A673 (cell line): ENCODE data around the gene AGPAT3. TPM values are rescaled to one million over a fixed set of nuclear protein-coding genes. Genes with fewer than 3 reads are reported as not detected.

Source experiments
- BruUV-seq: library from RNA; stranded (reverse); fragments of 400-500 nt; replicated peaks from 2 replicates; lab custom pipeline; 2021; lab: Mats Ljungman, UMichigan
- CTCF ChIA-PET: fragments of 300-600 bp; sonication (Branson Sonifier 250); formaldehyde crosslinking; loops from one replicate; lab custom pipeline; 2022; ENCODE audit warnings: antibody characterized with exemption; lab: Charles Lee
- POLR2A ChIA-PET: fragments of 300-600 bp; sonication (Branson Sonifier 250); formaldehyde crosslinking; loops from one replicate; lab custom pipeline; 2022; ENCODE audit warnings: antibody characterized with exemption; ENCODE audit not compliant: low non-redundant PET; lab: Charles Lee
- DNase-seq: peaks from one replicate; pipeline ENCODE4 v3.0.0-alpha.2; 2015; ENCODE audit warnings: low spot score
- H3K27ac ChIP-seq: fragments of 200-600 bp; sonication (generic); 2 replicates; pipeline ENCODE4 v1.5.1; 2016; ENCODE audit warnings: mixed run types, low read depth, mild to moderate bottlenecking, mixed read lengths, antibody characterized with exemption, low read length; ENCODE audit not compliant: poor library complexity, severe bottlenecking
- H3K27me3 ChIP-seq: fragments of 200-600 bp; sonication (generic); replicated peaks from 2 replicates; pipeline ENCODE4 v1.6.1; 2017; ENCODE audit warnings: mixed run types, low read depth, mild to moderate bottlenecking, mixed read lengths, antibody characterized with exemption, low read length; ENCODE audit not compliant: insufficient read depth, poor library complexity
- H3K36me3 ChIP-seq: fragments of 200-600 bp; sonication (generic); 2 replicates; pipeline ENCODE4 v1.6.1; 2016; ENCODE audit warnings: mixed run types, mild to moderate bottlenecking, mixed read lengths, antibody characterized with exemption, low read length; ENCODE audit not compliant: insufficient read depth, poor library complexity, severe bottlenecking
- H3K4me1 ChIP-seq: fragments of 200-600 bp; sonication (generic); 2 replicates; pipeline ENCODE4 v1.6.1; 2017; ENCODE audit warnings: mixed run types, mild to moderate bottlenecking, mixed read lengths, antibody characterized with exemption, low read length; ENCODE audit not compliant: insufficient read depth, poor library complexity, severe bottlenecking
- H3K4me3 ChIP-seq: fragments of 200-600 bp; sonication (generic); 2 replicates; pipeline ENCODE4 v1.5.1; 2016; ENCODE audit warnings: low read depth, mixed run types, mild to moderate bottlenecking, mixed read lengths, low read length; ENCODE audit not compliant: poor library complexity, severe bottlenecking
- H3K9me3 ChIP-seq: fragments of 200-600 bp; sonication (generic); 2 replicates; pipeline ENCODE4 v1.6.1; 2016; ENCODE audit warnings: mixed run types, low read depth, mild to moderate bottlenecking, mixed read lengths, antibody characterized with exemption, low read length; ENCODE audit not compliant: poor library complexity, severe bottlenecking
- EZH2 ChIP-seq: fragments of 200-600 bp; sonication (generic); IDR thresholded peaks from 2 replicates; pipeline ENCODE4 v1.6.1; 2017; ENCODE audit warnings: borderline replicate concordance, low read depth, mild to moderate bottlenecking, mixed read lengths, antibody characterized with exemption, low read length; ENCODE audit not compliant: poor library complexity, severe bottlenecking
- intact Hi-C: fragments of 100-400 bp; cut with micrococcal nuclease; formaldehyde crosslinking; loops from one replicate; pipeline ENCODE4 v1.10.0; 2022; ENCODE audit not compliant: unreplicated experiment
- total RNA-seq: library from RNA; stranded (reverse); gene quantifications from 2 replicates; pipeline ENCODE4 v1.2.3, GENCODE V29; 2021
- TF ChIP-seq, protein P1 (sequence below): fragments of 300-800, 200-600 bp; sonication (generic); conservative IDR thresholded peaks from 2 replicates; pipeline ENCODE4 v1.5.1; 2017; ENCODE audit warnings: low read depth, mild to moderate bottlenecking, antibody characterized with exemption, low read length, moderate library complexity, mixed read lengths

AGPAT3 gene
- total RNA-seq, 1 experiment from 2014 or later: 69.6 TPM

DNA sequence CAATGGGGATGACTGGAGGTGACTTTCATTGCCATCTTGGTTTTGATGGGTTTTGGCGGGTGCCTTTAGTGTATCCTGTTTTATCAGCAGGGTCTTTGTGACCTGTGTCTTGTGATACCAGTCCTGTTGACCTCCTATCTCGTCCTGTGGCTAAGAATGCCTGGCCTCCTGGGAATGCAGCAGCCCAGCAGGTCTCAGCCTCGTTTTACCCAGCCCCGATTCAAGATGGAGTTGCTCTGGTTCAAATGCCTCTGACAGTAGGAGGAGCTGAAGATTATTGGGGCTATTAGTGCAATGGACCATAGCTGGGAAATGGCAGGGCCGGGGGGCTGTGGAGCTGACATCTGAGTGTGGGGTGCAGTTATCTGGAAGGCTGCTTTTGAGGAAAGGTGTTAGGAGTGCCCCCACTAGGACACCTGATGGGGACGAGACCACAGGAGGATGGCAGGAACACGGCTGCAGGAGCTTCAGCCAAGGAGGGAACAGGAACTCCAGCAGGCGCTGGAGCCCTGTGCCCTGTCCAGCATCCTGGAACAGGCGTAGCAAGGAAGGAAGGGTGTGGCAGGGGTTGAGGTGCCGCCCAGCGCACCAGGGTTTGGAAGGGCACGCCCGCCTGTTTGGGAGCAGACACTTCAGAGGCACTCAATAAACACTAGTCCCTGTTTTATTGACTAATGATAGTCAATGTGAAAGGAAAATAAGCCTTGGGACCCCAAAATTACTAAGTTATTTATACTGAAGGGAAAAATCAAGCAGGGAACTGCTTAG, 15.3 kb upstream of the AGPAT3 start:
- CTCF ChIA-PET: no interaction called here
- intact Hi-C loops: no loop called here

DNA sequence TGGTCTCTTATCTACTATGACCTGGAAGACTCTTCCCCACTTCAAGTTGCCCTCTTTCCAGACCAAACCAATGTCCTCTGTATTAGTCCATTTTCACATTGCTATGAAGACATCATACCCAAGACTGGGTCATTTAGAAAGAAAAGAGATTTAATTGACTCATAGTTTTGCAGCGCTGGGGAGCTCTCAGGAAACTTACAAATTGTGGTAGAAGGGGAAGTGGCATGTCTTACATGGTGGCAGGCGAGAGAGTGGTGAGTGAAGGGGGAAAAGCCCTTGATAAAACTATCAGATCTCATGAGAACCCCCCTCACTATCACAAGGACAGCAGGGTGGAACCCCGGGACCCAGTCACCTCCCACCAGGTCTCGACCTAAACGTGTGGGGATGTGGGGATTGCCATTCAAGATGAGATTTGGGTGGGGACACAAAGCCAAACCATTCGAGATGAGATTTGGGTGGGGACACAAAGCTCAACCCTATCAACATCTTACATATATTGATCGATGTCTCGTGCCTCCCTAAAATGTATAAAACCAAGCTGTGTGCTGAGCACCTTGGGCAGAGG, 14.2 kb upstream of the AGPAT3 start:
- no peak for TF ChIP-seq EZH2
- TF ChIP-seq, protein P1, sequence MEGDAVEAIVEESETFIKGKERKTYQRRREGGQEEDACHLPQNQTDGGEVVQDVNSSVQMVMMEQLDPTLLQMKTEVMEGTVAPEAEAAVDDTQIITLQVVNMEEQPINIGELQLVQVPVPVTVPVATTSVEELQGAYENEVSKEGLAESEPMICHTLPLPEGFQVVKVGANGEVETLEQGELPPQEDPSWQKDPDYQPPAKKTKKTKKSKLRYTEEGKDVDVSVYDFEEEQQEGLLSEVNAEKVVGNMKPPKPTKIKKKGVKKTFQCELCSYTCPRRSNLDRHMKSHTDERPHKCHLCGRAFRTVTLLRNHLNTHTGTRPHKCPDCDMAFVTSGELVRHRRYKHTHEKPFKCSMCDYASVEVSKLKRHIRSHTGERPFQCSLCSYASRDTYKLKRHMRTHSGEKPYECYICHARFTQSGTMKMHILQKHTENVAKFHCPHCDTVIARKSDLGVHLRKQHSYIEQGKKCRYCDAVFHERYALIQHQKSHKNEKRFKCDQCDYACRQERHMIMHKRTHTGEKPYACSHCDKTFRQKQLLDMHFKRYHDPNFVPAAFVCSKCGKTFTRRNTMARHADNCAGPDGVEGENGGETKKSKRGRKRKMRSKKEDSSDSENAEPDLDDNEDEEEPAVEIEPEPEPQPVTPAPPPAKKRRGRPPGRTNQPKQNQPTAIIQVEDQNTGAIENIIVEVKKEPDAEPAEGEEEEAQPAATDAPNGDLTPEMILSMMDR: no peak
- Histone ChIP-seq H3K9me3 (no peaks in the 10 kb centered on the region), H3K4me1 (no peaks in the 10 kb centered on the region), H3K27me3 (no peaks in the 10 kb centered on the region), H3K27ac (no peak overlapping the region), H3K36me3 (no peaks in the 10 kb centered on the region), H3K4me3 (no peak overlapping the region)
- DNase-seq: no peak
- ChIA-PET CTCF (no interaction called here), POLR2A (no interaction called here)
- BruUV-seq: no TSS peak
- intact Hi-C loops: no loop called here

More for the DNA sequence above, 15.3 kb upstream of the AGPAT3 start:
- H3K4me3 ChIP-seq: no peak overlapping the region
- no peaks in the 10 kb centered on the region for H3K27me3 ChIP-seq
- TF ChIP-seq EZH2: no peak
- TF ChIP-seq, protein P1: no peak
- no peaks in the 10 kb centered on the region for H3K4me1 ChIP-seq
- no peaks in the 10 kb centered on the region for H3K9me3 ChIP-seq
- no peak overlapping the region for H3K27ac ChIP-seq
- POLR2A ChIA-PET: no interaction called here
- H3K36me3 ChIP-seq: no peaks in the 10 kb centered on the region
- no TSS peak for BruUV-seq
- no peak for DNase-seq

DNA sequence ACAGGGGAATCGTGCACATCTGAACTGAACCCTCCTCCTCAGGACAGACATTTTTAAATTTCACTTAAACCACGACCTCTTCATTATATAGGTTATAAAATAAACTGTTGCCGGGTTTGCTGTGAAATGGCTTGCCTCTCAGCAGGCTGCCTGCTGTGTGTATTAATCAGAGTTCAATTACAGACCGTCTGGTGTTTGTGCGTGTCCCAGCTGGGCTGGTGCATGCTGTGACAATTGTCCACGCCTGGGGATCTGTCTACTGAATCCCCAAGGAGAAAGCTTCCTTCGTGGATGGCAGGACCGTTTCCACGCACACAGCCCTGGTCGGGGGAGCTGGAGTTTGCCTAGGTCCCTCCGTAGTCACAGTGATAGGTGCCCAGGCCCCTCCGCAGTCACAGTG, 13.4 kb upstream of the AGPAT3 start:
- Histone ChIP-seq H3K27me3 (no peaks in the 10 kb centered on the region), H3K27ac (no peak overlapping the region), H3K9me3 (no peaks in the 10 kb centered on the region), H3K4me1 (no peaks in the 10 kb centered on the region), H3K4me3 (no peak overlapping the region), H3K36me3 (no peaks in the 10 kb centered on the region)
- no TSS peak for BruUV-seq
- intact Hi-C loops: no loop called here
- no peak for TF ChIP-seq EZH2
- TF ChIP-seq, protein P1: no peak
- peak; percentile 45 for DNase-seq
- ChIA-PET CTCF (no interaction called here), POLR2A (no interaction called here)
